Endothelial cell of umbilical vein (primary cell): Measurements from ENCODE around the gene NPAS1. TPM values are rescaled to one million over a fixed set of nuclear protein-coding genes. Genes with fewer than 3 reads are reported as not detected.
"Not testable (repeated sequence)": the region's sequence is repeated elsewhere in the genome, so short reads cannot be mapped to it uniquely, and the experiment has no call there.

Source experiments
- BruUV-seq: library from RNA; stranded (reverse); fragments of 400-500 nt; replicated peaks from 2 replicates; lab custom pipeline; 2021; lab: Mats Ljungman, UMichigan
- CTCF ChIA-PET: fragments of 300-600, 350-600 bp; sonication (Branson Sonifier 250); formaldehyde crosslinking; loops from one replicate; lab custom pipeline; 2021; ENCODE audit warnings: antibody characterized with exemption, inconsistent platforms; lab: Charles Lee
- POLR2A ChIA-PET: fragments of 300-600, 350-600 bp; sonication (Branson Sonifier 250); formaldehyde crosslinking; loops from one replicate; lab custom pipeline; 2021; ENCODE audit warnings: antibody characterized with exemption, inconsistent platforms; lab: Charles Lee
- DNase-seq: peaks from one replicate; pipeline ENCODE4 v3.0.0-alpha.2; 2011; ENCODE audit warnings: low read depth, low spot score
- FAIRE-seq: peaks from 2 replicates; lab custom pipeline; 2011; peaks lifted over from hg19 to GRCh38; lab: Jason Lieb, UNC
- H2AFZ ChIP-seq: 2 replicates; pipeline ENCODE4 v1.6.0; 2012; ENCODE audit warnings: low read depth, low read length, control low read depth, inconsistent platforms
- H3K27ac ChIP-seq: 2 replicates; pipeline ENCODE4 v1.5.1; 2011; ENCODE audit warnings: low read depth, mild to moderate bottlenecking, control low read depth, low read length, moderate library complexity; ENCODE audit not compliant: insufficient read depth
- H3K27me3 ChIP-seq, 2 experiments: 2 replicates each; pipeline versions ENCODE4 v1.6.0 to v1.6.1; 2011; ENCODE audit warnings: low read length in 2 of 2, mixed read lengths in 1 of 2; ENCODE audit not compliant: control insufficient read depth in 2 of 2, insufficient read depth in 2 of 2
- H3K36me3 ChIP-seq, 2 experiments: 2 replicates in 1 of 2; 3 replicates in 1 of 2; pipeline ENCODE4 v1.5.1; 2011; ENCODE audit warnings: low read length in 2 of 2, mild to moderate bottlenecking in 1 of 2, moderate library complexity in 1 of 2; ENCODE audit not compliant: control insufficient read depth in 2 of 2, insufficient read depth in 2 of 2; ENCODE audit errors: extremely low read depth in 1 of 2
- H3K4me1 ChIP-seq: 3 replicates; pipeline ENCODE4 v1.5.1; 2011; ENCODE audit warnings: mild to moderate bottlenecking, low read length; ENCODE audit not compliant: control insufficient read depth, insufficient read depth; ENCODE audit errors: extremely low read depth
- H3K4me2 ChIP-seq: 2 replicates; pipeline ENCODE4 v1.6.1; 2011; ENCODE audit warnings: low read length, control low read depth, mixed read lengths; ENCODE audit not compliant: insufficient read depth
- H3K4me3 ChIP-seq, 3 experiments: fragments of 200-600 bp in 1 of 3; sonication (generic), shearing (Covaris generic) in 1 of 3; replicated peaks in 1 of 3; 2 replicates each; pipeline ENCODE4 v1.5.1; 2011 to 2016; ENCODE audit warnings: control low read depth in 3 of 3, low read length in 3 of 3, mild to moderate bottlenecking in 2 of 3, inconsistent platforms in 1 of 3, low read depth in 1 of 3, moderate library complexity in 1 of 3; ENCODE audit not compliant: insufficient read depth in 1 of 3
- H3K79me2 ChIP-seq: 2 replicates; pipeline ENCODE4 v1.6.0; 2012; ENCODE audit warnings: low read length, inconsistent platforms; ENCODE audit not compliant: control insufficient read depth, insufficient read depth
- H3K9ac ChIP-seq: replicated peaks from 2 replicates; pipeline ENCODE3; 2011; ENCODE audit warnings: low read length, control low read depth; ENCODE audit not compliant: insufficient read depth; ENCODE audit errors: extremely low read depth
- H3K9me1 ChIP-seq: replicated peaks from 3 replicates; pipeline ENCODE4 v1.6.0; 2011; ENCODE audit warnings: mild to moderate bottlenecking, low read length; ENCODE audit not compliant: control insufficient read depth, insufficient read depth; ENCODE audit errors: extremely low read depth
- H3K9me3 ChIP-seq: replicated peaks from 2 replicates; pipeline ENCODE4 v1.5.1; 2012; ENCODE audit warnings: low read length, inconsistent platforms; ENCODE audit not compliant: control insufficient read depth, insufficient read depth
- H4K20me1 ChIP-seq: replicated peaks from 2 replicates; pipeline ENCODE3; 2011; ENCODE audit warnings: mild to moderate bottlenecking, low read length; ENCODE audit not compliant: control insufficient read depth, insufficient read depth; ENCODE audit errors: extremely low read depth
- JUN ChIP-seq: IDR thresholded peaks from 2 replicates; pipeline ENCODE4 v1.6.1; 2011; ENCODE audit warnings: borderline replicate concordance, low read depth; ENCODE audit not compliant: insufficient read length, insufficient read depth
- MAX ChIP-seq: IDR thresholded peaks from 2 replicates; pipeline ENCODE4 v1.6.1; 2011; ENCODE audit not compliant: insufficient read depth, insufficient read length
- MYC ChIP-seq: IDR thresholded peaks from one replicate; pipeline ENCODE4 v1.6.1; 2011; ENCODE audit warnings: mild to moderate bottlenecking, low read depth, low read length
- dilution Hi-C: fragments of 300-500 bp; cut with MboI; formaldehyde crosslinking; loops from one replicate; pipeline ENCODE4 v1.15.0; 2019; ENCODE audit warnings: low sequenced_read_pairs; ENCODE audit not compliant: extremely low pct_ligation_motif_present
- intact Hi-C: fragments of 100-400 bp; cut with micrococcal nuclease; formaldehyde crosslinking; loops from one replicate; pipeline ENCODE4 v1.10.0; 2022
- polyA plus RNA-seq, 4 experiments: library from polyadenylated mRNA; depleted of rRNA in 3 of 4; stranded (reverse) in 3 of 4; unstranded in 1 of 4; fragments of >200 nt; gene quantifications; 2 replicates each; pipeline versions ENCODE4 v1.2.1 to v1.2.3, GENCODE V29; 2011 to 2012; ENCODE audit warnings: missing spikeins in 1 of 4
- total RNA-seq: library from RNA; stranded (reverse); gene quantifications from 2 replicates; pipeline ENCODE4 v1.2.3, GENCODE V29; 2021

The NPAS1 gene
- total and polyA plus RNA-seq, 2 donors (not counting 3 experiments of a cell fraction or from before 2014, with no cell fraction given): 0.18 to 0.62 TPM

GRCh38 chr19:47049307-47049700, 29.7 kb downstream of the NPAS1 start:
- Histone ChIP-seq H2AFZ (peak overlapping the region; percentile 38), H3K79me2 (peaks cover 3% of the 10 kb centered on the region), H3K36me3 (no peaks in the 10 kb centered on the region), H3K9ac (no peak overlapping the region), H3K4me3 (peak overlapping the region in 1 of 3 experiments; percentile 17), H3K4me2 (no peak overlapping the region), H3K9me1 (no peaks in the 10 kb centered on the region), H3K27ac (no peak overlapping the region), H3K9me3 (no peaks in the 10 kb centered on the region), H4K20me1 (no peaks in the 10 kb centered on the region), H3K27me3 (no peaks in the 10 kb centered on the region), H3K4me1 (peaks cover 3% of the 10 kb centered on the region)
- intact Hi-C loops (loop anchor here (5.0 kb wide), 1 partner anchor 63 kb away; the partner anchor contains the start of gene ZC3H4), dilution Hi-C loops (no loop called here)
- ChIA-PET POLR2A (no interaction called here), CTCF (interaction anchor here (0.6 to 0.9 kb wide), 2 partner anchors 66 to 226 kb away, joined by 3 read pairs; no protein-coding TSS in a partner anchor)
- no peak for FAIRE-seq
- no peak for DNase-seq
- no TSS peak for BruUV-seq
- TF ChIP-seq MAX (no peak), MYC (no peak), JUN (no peak)

GRCh38 chr19:47050562-47050961, 30.9 kb downstream of the NPAS1 start:
- H3K4me1 ChIP-seq, H3K36me3 ChIP-seq, DNase-seq, H3K4me3 ChIP-seq, POLR2A ChIA-PET, H3K9me1 ChIP-seq, H3K27ac ChIP-seq, H3K9me3 ChIP-seq, intact Hi-C loops, H2AFZ ChIP-seq, CTCF ChIA-PET, dilution Hi-C loops, H3K79me2 ChIP-seq, BruUV-seq, FAIRE-seq, H3K4me2 ChIP-seq, H3K9ac ChIP-seq, H3K27me3 ChIP-seq, H4K20me1 ChIP-seq: not testable (repeated sequence)
